Progenitor cell of endocrine pancreas (in vitro differentiated cells): Measurements from ENCODE around the gene ZBTB20. TPM values are rescaled to one million over a fixed set of nuclear protein-coding genes. Genes with fewer than 3 reads are reported as not detected.
"Not testable (repeated sequence)": the region's sequence is repeated elsewhere in the genome, so short reads cannot be mapped to it uniquely, and the experiment has no call there.

Source experiments
- DNase-seq: peaks from one replicate; pipeline ENCODE4 v3.0.0; 2021; ENCODE audit warnings: low spot score; ENCODE audit not compliant: unreplicated experiment
- H3K27ac Mint-ChIP-seq: 2 replicates; pipeline ENCODE4 v1.8.0; 2021; ENCODE audit warnings: mild to moderate bottlenecking, moderate library complexity, mixed read lengths
- H3K27me3 Mint-ChIP-seq: 2 replicates; pipeline ENCODE4 v1.8.0; 2021; ENCODE audit warnings: mixed read lengths
- H3K36me3 Mint-ChIP-seq: 2 replicates; pipeline ENCODE4 v1.8.0; 2022; ENCODE audit warnings: mixed read lengths; ENCODE audit not compliant: insufficient read depth
- H3K4me1 Mint-ChIP-seq: 2 replicates; pipeline ENCODE4 v1.8.0; 2021; ENCODE audit warnings: low read depth, mixed read lengths
- H3K4me3 Mint-ChIP-seq: 2 replicates; pipeline ENCODE4 v1.8.0; 2021; ENCODE audit warnings: low read depth, mild to moderate bottlenecking, moderate library complexity, mixed read lengths
- H3K9me3 Mint-ChIP-seq: 2 replicates; pipeline ENCODE4 v1.8.0; 2021; ENCODE audit warnings: low read depth, mixed read lengths
- long read RNA-seq: library from polyadenylated mRNA; unstranded; transcript quantifications from one replicate; pipeline ENCODE4 v2.0.0, GENCODE V29; 2020
- total RNA-seq: library from RNA; stranded (reverse); gene quantifications from 2 replicates; pipeline ENCODE4 v1.2.1, GENCODE V29; 2021
- TF ChIP-seq, protein P1 (sequence below): fragments of 200-600 bp; sonication (generic); IDR thresholded peaks from one replicate; pipeline ENCODE4 v1.5.0; 2021; ENCODE audit warnings: antibody characterized with exemption, mild to moderate bottlenecking; ENCODE audit not compliant: unreplicated experiment

The ZBTB20 gene
- 27.3 and 27.8 TPM in 2 replicates for total RNA-seq
- long read RNA-seq, partial matches to known transcripts = 7 of 31 reads
- long read RNA-seq, other reads (novel, unspliced or antisense) = 23 of 31 reads

DNA sequence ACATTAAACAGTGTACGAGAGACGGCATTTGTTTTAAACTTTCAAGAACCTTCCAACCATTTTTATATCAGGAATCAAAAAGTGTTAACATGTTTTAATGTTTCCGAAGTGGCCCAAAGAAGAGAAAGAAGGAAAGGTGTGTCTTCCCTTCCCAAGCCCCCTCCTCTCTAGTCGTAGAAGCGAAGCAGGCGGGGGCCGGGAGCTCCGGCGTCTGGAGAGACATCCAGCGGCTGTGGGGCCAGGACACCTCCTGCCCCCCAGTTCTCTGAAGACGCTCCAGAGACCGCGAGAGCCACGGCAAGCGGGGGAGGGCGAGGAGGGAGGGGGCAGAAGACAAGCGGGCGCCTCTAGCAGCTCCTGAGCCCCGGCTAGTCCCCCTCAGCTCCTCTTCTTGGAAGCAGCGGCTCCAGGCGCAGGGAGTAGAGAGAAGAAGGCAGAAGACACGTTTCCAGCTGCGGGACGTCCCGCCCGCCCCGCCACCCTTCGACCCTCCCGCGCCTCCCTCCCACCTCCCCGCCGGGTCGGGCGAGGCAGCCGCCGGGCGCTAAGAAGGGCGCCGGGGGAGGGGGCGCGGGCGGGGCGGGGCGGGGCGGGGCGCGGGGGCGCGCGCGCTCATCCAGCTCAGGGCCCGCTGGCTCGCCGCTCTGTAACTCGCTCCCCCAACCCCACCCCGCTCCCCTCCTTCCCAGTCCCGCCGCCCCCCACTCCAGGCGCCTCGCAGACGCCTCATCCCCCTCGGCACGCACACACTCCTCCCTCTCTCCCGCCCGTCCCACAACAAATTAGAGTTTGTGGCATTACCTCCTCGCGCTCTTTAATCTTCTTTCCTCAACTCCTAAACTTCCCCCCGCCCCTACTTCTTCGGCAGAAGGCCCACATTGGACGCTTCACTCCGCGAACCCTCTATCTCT lies at the start of gene ZBTB20:
ZBTB20 (minus strand) TSS at position 871 of the 911 bp plus-strand sequence.
- Mint-ChIP-seq H3K27me3 (no peaks in the 10 kb centered on the region), H3K4me1 (peaks cover 5% of the 10 kb centered on the region), H3K27ac (peak within 1 kb of the TSS; percentile 99), H3K36me3 (no peaks in the 10 kb centered on the region), H3K4me3 (peak within 1 kb of the TSS; percentile 92), H3K9me3 (no peaks in the 10 kb centered on the region)
- TF ChIP-seq, protein P1, sequence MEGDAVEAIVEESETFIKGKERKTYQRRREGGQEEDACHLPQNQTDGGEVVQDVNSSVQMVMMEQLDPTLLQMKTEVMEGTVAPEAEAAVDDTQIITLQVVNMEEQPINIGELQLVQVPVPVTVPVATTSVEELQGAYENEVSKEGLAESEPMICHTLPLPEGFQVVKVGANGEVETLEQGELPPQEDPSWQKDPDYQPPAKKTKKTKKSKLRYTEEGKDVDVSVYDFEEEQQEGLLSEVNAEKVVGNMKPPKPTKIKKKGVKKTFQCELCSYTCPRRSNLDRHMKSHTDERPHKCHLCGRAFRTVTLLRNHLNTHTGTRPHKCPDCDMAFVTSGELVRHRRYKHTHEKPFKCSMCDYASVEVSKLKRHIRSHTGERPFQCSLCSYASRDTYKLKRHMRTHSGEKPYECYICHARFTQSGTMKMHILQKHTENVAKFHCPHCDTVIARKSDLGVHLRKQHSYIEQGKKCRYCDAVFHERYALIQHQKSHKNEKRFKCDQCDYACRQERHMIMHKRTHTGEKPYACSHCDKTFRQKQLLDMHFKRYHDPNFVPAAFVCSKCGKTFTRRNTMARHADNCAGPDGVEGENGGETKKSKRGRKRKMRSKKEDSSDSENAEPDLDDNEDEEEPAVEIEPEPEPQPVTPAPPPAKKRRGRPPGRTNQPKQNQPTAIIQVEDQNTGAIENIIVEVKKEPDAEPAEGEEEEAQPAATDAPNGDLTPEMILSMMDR = no peak
- DNase-seq = peak; percentile 35

DNA sequence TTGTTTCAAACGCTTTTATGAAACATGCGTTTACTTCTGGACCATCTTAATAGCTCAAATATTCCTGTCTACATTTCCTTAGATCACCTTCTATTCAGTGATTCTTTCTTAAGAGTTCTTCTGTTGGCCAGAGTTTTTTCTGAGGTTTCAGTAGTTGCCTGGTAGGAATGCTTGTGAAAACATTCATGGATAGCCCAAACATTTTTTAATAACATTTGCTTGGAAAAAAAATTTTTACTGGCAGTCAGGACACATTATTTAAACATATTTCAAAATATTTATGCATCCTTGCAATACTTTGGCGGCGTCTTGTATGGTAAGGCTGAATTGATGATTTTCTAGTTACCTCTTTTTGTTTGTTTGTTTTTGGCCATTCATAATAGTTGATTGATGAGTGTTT lies 47.4 kb upstream of the ZBTB20 start:
- no peaks in the 10 kb centered on the region for H3K36me3 Mint-ChIP-seq
- no peaks in the 10 kb centered on the region for H3K4me1 Mint-ChIP-seq
- no peaks in the 10 kb centered on the region for H3K27me3 Mint-ChIP-seq
- no peak for DNase-seq
- H3K9me3 Mint-ChIP-seq = peaks cover 14% of the 10 kb centered on the region
- H3K4me3 Mint-ChIP-seq = no peak overlapping the region
- H3K27ac Mint-ChIP-seq = no peak overlapping the region
- TF ChIP-seq, protein P1 = no peak

DNA sequence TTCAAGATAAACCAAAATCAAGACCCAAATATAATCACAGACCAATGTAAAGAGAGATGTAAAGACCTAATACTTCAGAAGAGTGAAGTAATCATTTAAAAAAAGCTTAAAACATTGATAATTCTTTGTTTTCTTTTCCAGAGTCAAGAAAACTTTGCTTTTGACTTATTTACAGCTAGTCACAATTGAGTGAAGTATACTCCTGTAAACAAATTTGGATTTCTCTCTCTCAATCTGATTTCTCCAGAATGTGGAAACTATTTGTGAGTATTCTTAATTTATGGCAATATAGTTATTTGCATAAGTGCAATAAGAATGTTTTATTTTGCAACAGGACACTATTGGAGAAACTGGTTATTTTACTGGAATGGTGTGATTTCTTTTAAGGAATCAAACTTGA lies 43.7 kb upstream of the ZBTB20 start:
- H3K4me1 Mint-ChIP-seq = no peaks in the 10 kb centered on the region
- H3K27ac Mint-ChIP-seq = no peak overlapping the region
- DNase-seq = no peak
- H3K27me3 Mint-ChIP-seq = no peaks in the 10 kb centered on the region
- H3K9me3 Mint-ChIP-seq = peaks cover 6% of the 10 kb centered on the region
- no peak overlapping the region for H3K4me3 Mint-ChIP-seq
- TF ChIP-seq, protein P1 = no peak
- H3K36me3 Mint-ChIP-seq = no peaks in the 10 kb centered on the region

DNA sequence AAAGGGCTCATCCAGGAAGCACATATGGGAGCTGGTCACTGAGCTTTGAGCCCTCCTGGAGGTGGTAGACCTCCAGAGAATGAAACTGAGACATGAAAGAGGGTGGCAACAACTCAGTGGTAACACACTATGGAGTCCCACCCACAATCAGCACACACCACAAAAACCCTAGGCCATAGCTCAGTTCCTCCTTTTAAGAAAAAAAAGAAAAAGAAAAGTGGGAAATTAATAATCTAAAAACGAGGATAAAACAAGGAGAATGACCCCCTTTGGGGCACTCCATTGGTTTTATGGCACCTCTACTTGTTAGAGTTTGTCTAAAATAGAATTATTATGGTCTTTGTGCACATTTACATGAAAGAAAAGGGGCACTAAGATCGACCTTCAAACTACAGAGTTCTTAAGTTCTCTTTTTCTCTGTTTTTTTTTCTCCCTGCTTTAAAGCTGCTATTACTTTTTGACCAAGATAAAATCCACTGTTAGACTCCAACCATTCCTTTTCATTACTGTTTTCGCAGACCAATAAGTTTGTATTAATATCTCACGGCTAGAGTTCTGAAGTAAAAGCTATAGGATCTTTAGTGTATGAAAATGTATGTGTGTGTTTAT lies 40.2 kb upstream of the ZBTB20 start:
- no peak overlapping the region for H3K4me3 Mint-ChIP-seq
- TF ChIP-seq, protein P1 = no peak
- H3K27me3 Mint-ChIP-seq = no peaks in the 10 kb centered on the region
- H3K4me1 Mint-ChIP-seq = peaks cover 3% of the 10 kb centered on the region
- no peaks in the 10 kb centered on the region for H3K36me3 Mint-ChIP-seq
- peaks cover 18% of the 10 kb centered on the region for H3K9me3 Mint-ChIP-seq
- H3K27ac Mint-ChIP-seq = no peak overlapping the region
- no peak for DNase-seq

DNA sequence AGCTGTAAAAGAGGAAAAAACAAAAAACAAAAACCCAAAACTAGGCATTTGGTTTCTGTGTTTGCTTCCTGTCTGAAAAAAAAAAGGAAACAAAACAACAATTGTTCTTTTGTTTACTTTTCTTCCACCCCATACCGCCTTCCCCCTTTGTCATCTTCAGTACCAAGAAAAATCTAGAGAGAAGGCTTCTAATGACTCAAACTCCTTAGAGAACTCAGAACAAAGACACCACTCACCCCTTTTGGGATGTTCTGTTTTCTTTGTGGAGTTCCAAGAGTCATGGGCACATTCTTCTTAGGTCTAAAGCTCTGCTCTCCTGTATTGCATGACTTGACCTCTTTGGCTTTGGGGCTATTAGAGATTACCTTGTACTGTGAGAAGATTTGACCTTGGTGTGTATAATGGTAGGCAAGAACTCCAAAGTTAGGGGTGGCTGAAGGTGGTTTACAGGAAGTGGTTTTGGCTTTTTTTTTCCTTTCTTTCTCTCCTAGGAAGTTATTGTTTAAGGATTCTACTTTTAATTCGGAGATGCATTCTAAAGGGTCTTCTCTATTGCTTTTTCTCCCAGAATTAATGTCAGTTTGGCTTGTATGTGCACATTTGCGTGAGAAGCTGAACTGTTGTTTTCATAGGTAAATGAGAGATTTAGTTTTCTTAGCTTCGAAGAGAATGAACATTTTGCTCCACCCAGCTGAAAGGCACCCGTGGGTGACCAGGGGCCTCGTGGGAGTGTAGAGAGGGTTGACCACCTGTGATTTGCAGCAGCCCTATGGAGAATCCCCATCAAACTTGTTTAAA lies 39.5 kb upstream of the ZBTB20 start:
- no peak overlapping the region for H3K27ac Mint-ChIP-seq
- peaks cover 19% of the 10 kb centered on the region for H3K9me3 Mint-ChIP-seq

DNA sequence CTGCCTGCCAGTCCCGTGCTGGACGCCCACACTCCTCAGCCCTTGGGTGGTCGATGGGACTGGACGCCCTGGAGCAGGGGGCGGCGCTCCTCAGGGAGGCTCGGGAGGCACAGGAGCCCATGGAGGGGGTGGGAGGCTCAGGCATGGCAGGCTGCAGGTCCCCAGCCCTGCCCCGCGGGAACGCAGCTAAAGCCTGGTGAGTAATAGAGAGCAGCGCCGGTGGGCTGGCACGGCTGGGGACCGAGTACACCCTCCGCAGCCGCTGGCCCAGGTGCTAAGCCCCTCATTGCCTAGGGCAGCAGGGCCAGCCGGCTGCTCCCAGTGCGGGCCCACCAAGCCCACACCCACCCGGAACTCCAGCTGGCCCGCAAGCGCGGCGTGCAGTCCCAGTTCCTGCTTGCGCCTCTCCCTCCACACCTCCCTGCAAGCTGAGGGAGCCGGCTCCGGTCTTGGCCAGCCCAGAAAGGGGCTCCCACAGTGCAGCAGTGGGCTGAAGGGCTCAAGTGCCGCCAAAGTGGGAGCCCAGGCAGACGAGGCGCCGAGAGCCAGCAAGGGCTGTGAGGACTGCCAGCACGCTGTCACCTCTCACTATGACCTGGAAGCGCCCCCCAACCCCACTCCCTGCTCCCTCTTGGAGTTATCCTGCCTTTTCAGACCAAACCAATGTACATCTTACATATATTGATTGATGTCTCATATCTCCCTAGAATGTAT lies 37.9 kb upstream of the ZBTB20 start:
- H3K4me1 Mint-ChIP-seq, DNase-seq, H3K27ac Mint-ChIP-seq, H3K27me3 Mint-ChIP-seq, H3K36me3 Mint-ChIP-seq, H3K4me3 Mint-ChIP-seq: not testable (repeated sequence)
- H3K9me3 Mint-ChIP-seq = peaks cover 19% of the 10 kb centered on the region

More for the DNA sequence above, 39.5 kb upstream of the ZBTB20 start:
- Mint-ChIP-seq H3K4me3 (no peak overlapping the region), H3K4me1 (peaks cover 3% of the 10 kb centered on the region), H3K27me3 (no peaks in the 10 kb centered on the region), H3K36me3 (no peaks in the 10 kb centered on the region)
- no peak for DNase-seq
- TF ChIP-seq, protein P1 = no peak

DNA sequence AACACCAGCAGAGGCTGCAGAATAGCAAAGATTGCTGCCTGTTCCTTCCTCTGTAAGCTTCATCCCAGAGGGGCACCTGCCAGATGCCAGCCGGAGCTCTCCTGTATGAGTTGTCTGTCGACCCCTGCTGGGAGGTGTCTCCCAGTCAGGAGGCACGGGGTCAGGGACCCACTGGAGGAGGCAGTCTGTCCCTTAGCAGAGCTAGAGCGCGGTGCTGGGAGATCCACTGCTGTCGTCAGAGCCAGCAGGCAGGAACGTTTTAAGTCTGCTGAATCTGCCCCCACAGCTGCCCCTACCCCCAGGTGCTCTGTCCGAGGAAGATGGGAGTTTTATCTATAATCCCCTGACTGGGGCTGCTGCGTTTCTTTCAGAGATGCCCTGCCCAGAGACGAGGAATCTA lies 31.8 kb upstream of the ZBTB20 start:
- H3K9me3 Mint-ChIP-seq = peaks cover 20% of the 10 kb centered on the region
- not testable (repeated sequence) for H3K27me3 Mint-ChIP-seq, H3K4me1 Mint-ChIP-seq, H3K36me3 Mint-ChIP-seq, H3K4me3 Mint-ChIP-seq, H3K27ac Mint-ChIP-seq, DNase-seq
